Testis (tissue), 2 donors: Measurements from ENCODE around the gene CDH10.

ENCODE experiments used
- POLR2A ChIP-seq: fragments of 450-650 bp; IDR thresholded peaks from one replicate; pipeline ENCODE4 v1.6.1; 2017; ENCODE audit warnings: antibody characterized with exemption, mild to moderate bottlenecking, moderate library complexity
- TF ChIP-seq, protein P1 (sequence below), 3 experiments: fragments of 450-650 bp in 2 of 3; fragments of 200-600 bp in 1 of 3; sonication (generic) in 1 of 3; IDR thresholded peaks; one replicate each; pipeline ENCODE4 v1.5.1; 2016 to 2019; ENCODE audit warnings: antibody characterized with exemption in 3 of 3, mild to moderate bottlenecking in 2 of 3, moderate library complexity in 1 of 3

DNA sequence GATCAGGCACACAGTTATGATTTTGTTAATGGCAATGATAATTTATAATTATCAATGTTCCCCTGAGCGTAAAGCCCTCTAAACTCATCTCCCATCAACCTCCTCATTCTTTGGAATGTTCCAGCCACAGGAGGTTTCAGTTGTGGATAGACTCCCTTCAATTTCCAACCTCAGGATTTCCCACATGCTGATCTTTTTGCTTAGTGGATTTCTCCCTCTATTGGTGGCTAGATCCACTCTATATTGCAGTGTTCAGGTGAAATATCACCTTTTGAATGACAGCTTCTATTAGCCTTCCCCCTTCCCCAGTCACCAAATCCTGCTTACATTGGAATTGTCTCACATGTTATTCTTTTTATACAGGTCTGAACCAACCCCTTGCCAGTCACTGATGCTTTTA, 113.9 kb downstream of the CDH10 start:
- TF ChIP-seq, protein P1, sequence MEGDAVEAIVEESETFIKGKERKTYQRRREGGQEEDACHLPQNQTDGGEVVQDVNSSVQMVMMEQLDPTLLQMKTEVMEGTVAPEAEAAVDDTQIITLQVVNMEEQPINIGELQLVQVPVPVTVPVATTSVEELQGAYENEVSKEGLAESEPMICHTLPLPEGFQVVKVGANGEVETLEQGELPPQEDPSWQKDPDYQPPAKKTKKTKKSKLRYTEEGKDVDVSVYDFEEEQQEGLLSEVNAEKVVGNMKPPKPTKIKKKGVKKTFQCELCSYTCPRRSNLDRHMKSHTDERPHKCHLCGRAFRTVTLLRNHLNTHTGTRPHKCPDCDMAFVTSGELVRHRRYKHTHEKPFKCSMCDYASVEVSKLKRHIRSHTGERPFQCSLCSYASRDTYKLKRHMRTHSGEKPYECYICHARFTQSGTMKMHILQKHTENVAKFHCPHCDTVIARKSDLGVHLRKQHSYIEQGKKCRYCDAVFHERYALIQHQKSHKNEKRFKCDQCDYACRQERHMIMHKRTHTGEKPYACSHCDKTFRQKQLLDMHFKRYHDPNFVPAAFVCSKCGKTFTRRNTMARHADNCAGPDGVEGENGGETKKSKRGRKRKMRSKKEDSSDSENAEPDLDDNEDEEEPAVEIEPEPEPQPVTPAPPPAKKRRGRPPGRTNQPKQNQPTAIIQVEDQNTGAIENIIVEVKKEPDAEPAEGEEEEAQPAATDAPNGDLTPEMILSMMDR (IDR thresholded peaks at IDR 0.05): no peak
- TF ChIP-seq POLR2A: no peak
